ENCODE measurements around the gene MBD5. TPM values are rescaled to one million over a fixed set of nuclear protein-coding genes. Genes with fewer than 3 reads are reported as not detected.

The MBD5 gene
- polyA plus RNA-seq, 1 donor (not counting 4 experiments of a cell fraction or from before 2014, with no cell fraction given) = 20.1 TPM

DNA sequence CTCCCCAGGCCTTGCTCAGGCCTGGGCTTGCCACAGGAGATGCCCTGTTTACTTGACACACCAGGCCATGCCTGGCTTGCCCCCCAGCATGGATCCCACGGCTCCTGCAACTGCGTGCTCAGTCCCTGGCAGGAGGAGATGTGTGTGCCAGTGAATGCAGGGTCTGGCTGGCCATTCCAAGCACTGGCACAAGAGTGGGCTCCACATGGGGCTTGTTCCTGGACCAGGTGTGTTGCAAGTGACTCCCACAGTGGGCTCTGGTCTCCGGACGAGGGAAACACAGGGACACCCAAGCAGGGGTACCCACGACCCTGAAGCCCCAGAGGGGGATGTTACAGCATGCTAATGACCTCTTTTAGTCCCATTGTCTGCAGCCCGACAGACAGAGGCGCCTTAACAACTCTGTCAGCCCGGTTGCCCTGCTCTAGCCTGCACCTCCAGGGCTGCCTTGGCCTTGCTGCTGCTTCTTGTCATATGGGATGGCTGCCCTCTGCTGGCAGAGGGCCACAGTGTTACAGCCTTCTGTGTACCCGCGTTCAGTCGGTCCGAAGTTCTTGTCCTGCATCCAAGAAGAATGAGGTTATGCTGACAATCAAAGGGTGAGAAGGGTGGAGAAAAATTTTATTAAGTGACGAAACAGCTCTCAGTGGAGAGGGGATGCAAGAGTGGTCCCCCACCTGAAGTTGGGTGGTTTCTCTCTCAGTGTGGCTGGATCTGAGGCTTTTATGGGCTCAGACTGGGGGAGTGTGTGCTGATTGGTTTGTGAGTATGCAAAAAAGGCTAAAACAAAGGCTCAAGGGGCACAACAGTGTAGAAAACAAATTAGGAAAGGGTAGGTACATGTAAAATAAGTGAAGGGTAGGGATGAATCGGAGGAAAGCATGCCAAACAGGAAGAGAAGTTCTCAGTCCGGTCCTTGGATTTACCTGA lies 180.4 kb downstream of the MBD5 start:
- Histone ChIP-seq H3K9me3 (ENCODE audit: control insufficient read depth, low read depth, low read length) (no peaks in the 10 kb centered on the region), H3K79me2 (ENCODE audit: control insufficient read depth, insufficient read depth, low read length) (no peaks in the 10 kb centered on the region), H3K4me1 (ENCODE audit: control insufficient read depth, extremely low read depth, insufficient read depth, low read length) (no peaks in the 10 kb centered on the region), H3K9ac (ENCODE audit: control insufficient read depth, extremely low read depth, insufficient read depth, low read length) (no peak overlapping the region), H3K9me1 (ENCODE audit: control insufficient read depth, extremely low read depth, insufficient read depth, low read length) (no peaks in the 10 kb centered on the region), H3K27me3 (ENCODE audit: control insufficient read depth, extremely low read depth, insufficient read depth, low read length) (no peaks in the 10 kb centered on the region), H3K27ac (ENCODE audit: control insufficient read depth, insufficient read depth, low read length) (no peak overlapping the region), H3K4me3 (ENCODE audit: control insufficient read depth in 2 of 3, extremely low read depth in 1 of 3, insufficient read depth in 2 of 3, low read depth in 1 of 3, low read length in 3 of 3) (no peak overlapping the region), H4K20me1 (ENCODE audit: control insufficient read depth, extremely low read depth, insufficient read depth, low read length) (no peaks in the 10 kb centered on the region), H2AFZ (ENCODE audit: control insufficient read depth, low read length) (no peak overlapping the region), H3K4me2 (ENCODE audit: control insufficient read depth, extremely low read depth, insufficient read depth, low read depth, low read length) (no peak overlapping the region), H3K36me3 (ENCODE audit: control insufficient read depth in 2 of 2, extremely low read depth in 1 of 2, insufficient read depth in 2 of 2, low read length in 2 of 2) (no peaks in the 10 kb centered on the region)
- no peak for FAIRE-seq
- no peak for TF ChIP-seq EZH2 (IDR thresholded peaks at IDR 0.05; ENCODE audit: low read length)
- TF ChIP-seq, protein P1, sequence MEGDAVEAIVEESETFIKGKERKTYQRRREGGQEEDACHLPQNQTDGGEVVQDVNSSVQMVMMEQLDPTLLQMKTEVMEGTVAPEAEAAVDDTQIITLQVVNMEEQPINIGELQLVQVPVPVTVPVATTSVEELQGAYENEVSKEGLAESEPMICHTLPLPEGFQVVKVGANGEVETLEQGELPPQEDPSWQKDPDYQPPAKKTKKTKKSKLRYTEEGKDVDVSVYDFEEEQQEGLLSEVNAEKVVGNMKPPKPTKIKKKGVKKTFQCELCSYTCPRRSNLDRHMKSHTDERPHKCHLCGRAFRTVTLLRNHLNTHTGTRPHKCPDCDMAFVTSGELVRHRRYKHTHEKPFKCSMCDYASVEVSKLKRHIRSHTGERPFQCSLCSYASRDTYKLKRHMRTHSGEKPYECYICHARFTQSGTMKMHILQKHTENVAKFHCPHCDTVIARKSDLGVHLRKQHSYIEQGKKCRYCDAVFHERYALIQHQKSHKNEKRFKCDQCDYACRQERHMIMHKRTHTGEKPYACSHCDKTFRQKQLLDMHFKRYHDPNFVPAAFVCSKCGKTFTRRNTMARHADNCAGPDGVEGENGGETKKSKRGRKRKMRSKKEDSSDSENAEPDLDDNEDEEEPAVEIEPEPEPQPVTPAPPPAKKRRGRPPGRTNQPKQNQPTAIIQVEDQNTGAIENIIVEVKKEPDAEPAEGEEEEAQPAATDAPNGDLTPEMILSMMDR (optimal IDR thresholded peaks at IDR 0.05 in 1 of 3, IDR thresholded peaks at IDR 0.05 in 1 of 3, conservative IDR thresholded peaks at IDR 0.05 in 1 of 3; ENCODE audit: extremely low read depth in 1 of 3, insufficient read depth in 2 of 3, low read length in 3 of 3) = peak; percentile 57 to 84 (median 61)
- dilution Hi-C loops (cut with MboI; ENCODE audit: extremely low pct_ligation_motif_present, low sequenced_read_pairs) = no loop called here
- DNase-seq (ENCODE audit: low read depth, low spot score) = peak; percentile 2

DNA sequence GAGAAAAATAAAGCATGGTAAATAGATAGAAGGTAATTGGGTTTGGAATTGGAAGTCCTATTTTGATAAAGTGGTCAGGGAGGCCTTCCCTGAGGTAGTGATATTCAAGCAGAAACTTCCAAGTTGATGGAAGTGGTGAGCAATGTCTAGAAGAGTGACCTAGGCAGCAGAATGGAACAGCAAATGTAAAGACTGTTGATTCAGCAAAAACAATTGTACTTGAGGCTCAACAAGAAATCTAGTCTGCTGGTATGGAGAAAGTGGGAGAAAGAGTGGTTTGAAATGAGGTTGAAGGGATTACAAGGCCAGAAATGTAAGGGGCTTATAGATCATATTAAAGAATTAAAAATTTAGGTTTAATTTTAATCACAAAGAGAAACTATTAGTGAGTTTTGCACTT lies 181.3 kb downstream of the MBD5 start:
- DNase-seq (ENCODE audit: low read depth, low spot score) (no peak), FAIRE-seq (no peak)
- H4K20me1 ChIP-seq (ENCODE audit: control insufficient read depth, extremely low read depth, insufficient read depth, low read length) = no peaks in the 10 kb centered on the region
- no peaks in the 10 kb centered on the region for H3K36me3 ChIP-seq (ENCODE audit: control insufficient read depth in 2 of 2, extremely low read depth in 1 of 2, insufficient read depth in 2 of 2, low read length in 2 of 2)
- TF ChIP-seq EZH2 (IDR thresholded peaks at IDR 0.05; ENCODE audit: low read length) = no peak
- TF ChIP-seq, protein P1 (optimal IDR thresholded peaks at IDR 0.05 in 1 of 3, IDR thresholded peaks at IDR 0.05 in 1 of 3, conservative IDR thresholded peaks at IDR 0.05 in 1 of 3; ENCODE audit: extremely low read depth in 1 of 3, insufficient read depth in 2 of 3, low read length in 3 of 3) = no peak
- H3K27ac ChIP-seq (ENCODE audit: control insufficient read depth, insufficient read depth, low read length) = no peak overlapping the region
- no peaks in the 10 kb centered on the region for H3K9me3 ChIP-seq (ENCODE audit: control insufficient read depth, low read depth, low read length)
- H3K27me3 ChIP-seq (ENCODE audit: control insufficient read depth, extremely low read depth, insufficient read depth, low read length) = no peaks in the 10 kb centered on the region
- H3K79me2 ChIP-seq (ENCODE audit: control insufficient read depth, insufficient read depth, low read length) = no peaks in the 10 kb centered on the region
- dilution Hi-C loops (cut with MboI; ENCODE audit: extremely low pct_ligation_motif_present, low sequenced_read_pairs) = no loop called here
- H3K4me3 ChIP-seq (ENCODE audit: control insufficient read depth in 2 of 3, extremely low read depth in 1 of 3, insufficient read depth in 2 of 3, low read depth in 1 of 3, low read length in 3 of 3) = no peak overlapping the region
- no peak overlapping the region for H3K4me2 ChIP-seq (ENCODE audit: control insufficient read depth, extremely low read depth, insufficient read depth, low read depth, low read length)
- no peaks in the 10 kb centered on the region for H3K9me1 ChIP-seq (ENCODE audit: control insufficient read depth, extremely low read depth, insufficient read depth, low read length)
- H3K9ac ChIP-seq (ENCODE audit: control insufficient read depth, extremely low read depth, insufficient read depth, low read length) = no peak overlapping the region
- H3K4me1 ChIP-seq (ENCODE audit: control insufficient read depth, extremely low read depth, insufficient read depth, low read length) = no peaks in the 10 kb centered on the region
- no peak overlapping the region for H2AFZ ChIP-seq (ENCODE audit: control insufficient read depth, low read length)
